HUES6 (cell line): Measurements from ENCODE around the gene CEACAM16.
"Not testable (repeated sequence)": the region's sequence is repeated elsewhere in the genome, so short reads cannot be mapped to it uniquely, and the experiment has no call there.

Experiments
- H3K27ac ChIP-seq: 2 replicates; pipeline ENCODE4 v1.7.0; 2013; ENCODE audit warnings: low read depth, mild to moderate bottlenecking, low read length, inconsistent platforms
- H3K27me3 ChIP-seq: 2 replicates; pipeline ENCODE4 v1.6.1; 2013; ENCODE audit warnings: low read length; ENCODE audit not compliant: control insufficient read depth, insufficient read depth
- H3K36me3 ChIP-seq: 2 replicates; pipeline ENCODE4 v1.6.1; 2013; ENCODE audit warnings: low read length; ENCODE audit not compliant: control insufficient read depth, insufficient read depth
- H3K4me1 ChIP-seq: 2 replicates; pipeline ENCODE4 v1.6.1; 2013; ENCODE audit warnings: low read length; ENCODE audit not compliant: control insufficient read depth, insufficient read depth
- H3K4me3 ChIP-seq: 2 replicates; pipeline ENCODE4 v1.5.1; 2013; ENCODE audit warnings: low read depth, low read length
- H3K9ac ChIP-seq: one replicate; pipeline ENCODE4 v1.6.1; 2013; ENCODE audit warnings: mild to moderate bottlenecking, low read length
- H3K9me3 ChIP-seq: 2 replicates; pipeline ENCODE4 v1.6.1; 2013; ENCODE audit warnings: low read depth, low read length; ENCODE audit not compliant: control insufficient read depth, insufficient read depth

Gene CEACAM16

DNA sequence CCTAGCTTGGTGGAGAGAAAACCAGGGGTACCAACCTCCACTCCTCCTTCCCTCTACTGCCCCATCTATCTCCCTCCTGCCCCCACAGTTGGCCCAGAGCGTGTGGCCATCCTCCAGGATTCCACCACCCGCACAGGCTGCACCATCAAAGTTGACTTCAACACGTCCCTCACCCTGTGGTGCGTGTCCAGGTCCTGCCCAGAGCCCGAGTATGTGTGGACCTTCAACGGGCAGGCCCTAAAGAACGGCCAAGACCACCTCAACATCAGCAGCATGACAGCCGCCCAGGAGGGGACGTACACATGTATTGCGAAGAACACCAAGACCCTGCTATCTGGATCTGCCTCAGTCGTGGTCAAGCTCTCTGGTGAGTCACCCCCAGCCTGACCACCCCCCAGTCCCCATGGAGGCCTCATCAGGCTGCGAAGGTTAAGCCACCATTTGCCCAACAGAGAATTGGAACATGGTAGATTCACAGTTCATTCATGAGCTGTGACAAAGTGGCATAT, 6.6 kb downstream of the CEACAM16 start:
- no peak overlapping the region for H3K27ac ChIP-seq
- no peaks in the 10 kb centered on the region for H3K27me3 ChIP-seq
- no peaks in the 10 kb centered on the region for H3K36me3 ChIP-seq
- H3K9me3 ChIP-seq, result no peaks in the 10 kb centered on the region
- H3K4me3 ChIP-seq, result no peak overlapping the region
- H3K9ac ChIP-seq, result no peak overlapping the region
- no peaks in the 10 kb centered on the region for H3K4me1 ChIP-seq

GRCh38 chr19:44706506-44707236, 7.7 kb downstream of the CEACAM16 start:
- H3K27ac ChIP-seq, result no peak overlapping the region
- no peaks in the 10 kb centered on the region for H3K36me3 ChIP-seq
- H3K9ac ChIP-seq, result no peak overlapping the region
- no peaks in the 10 kb centered on the region for H3K27me3 ChIP-seq
- H3K9me3 ChIP-seq, result no peaks in the 10 kb centered on the region
- no peaks in the 10 kb centered on the region for H3K4me1 ChIP-seq
- H3K4me3 ChIP-seq, result no peak overlapping the region

DNA sequence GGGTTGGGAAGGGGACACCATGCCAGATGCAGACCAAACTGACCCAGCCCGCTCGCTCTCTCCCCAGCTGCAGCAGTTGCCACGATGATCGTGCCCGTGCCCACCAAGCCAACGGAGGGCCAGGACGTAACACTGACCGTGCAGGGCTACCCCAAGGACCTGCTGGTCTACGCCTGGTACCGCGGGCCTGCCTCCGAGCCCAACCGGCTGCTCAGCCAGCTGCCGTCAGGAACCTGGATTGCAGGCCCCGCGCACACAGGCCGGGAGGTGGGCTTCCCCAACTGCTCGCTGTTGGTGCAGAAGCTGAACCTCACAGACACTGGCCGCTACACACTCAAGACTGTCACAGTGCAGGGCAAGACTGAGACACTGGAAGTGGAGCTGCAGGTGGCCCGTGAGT, 8.8 kb downstream of the CEACAM16 start:
- Histone ChIP-seq H3K27ac (no peak overlapping the region), H3K9me3 (no peaks in the 10 kb centered on the region), H3K36me3 (no peaks in the 10 kb centered on the region), H3K4me1 (no peaks in the 10 kb centered on the region), H3K27me3 (no peaks in the 10 kb centered on the region), H3K4me3 (no peak overlapping the region), H3K9ac (no peak overlapping the region)

GRCh38 chr19:44708940-44709339, 10.0 kb downstream of the CEACAM16 start:
- Histone ChIP-seq H3K27me3 (no peaks in the 10 kb centered on the region), H3K9me3 (no peaks in the 10 kb centered on the region), H3K9ac (no peak overlapping the region), H3K36me3 (no peaks in the 10 kb centered on the region), H3K27ac (no peak overlapping the region), H3K4me3 (no peak overlapping the region), H3K4me1 (no peaks in the 10 kb centered on the region)

DNA sequence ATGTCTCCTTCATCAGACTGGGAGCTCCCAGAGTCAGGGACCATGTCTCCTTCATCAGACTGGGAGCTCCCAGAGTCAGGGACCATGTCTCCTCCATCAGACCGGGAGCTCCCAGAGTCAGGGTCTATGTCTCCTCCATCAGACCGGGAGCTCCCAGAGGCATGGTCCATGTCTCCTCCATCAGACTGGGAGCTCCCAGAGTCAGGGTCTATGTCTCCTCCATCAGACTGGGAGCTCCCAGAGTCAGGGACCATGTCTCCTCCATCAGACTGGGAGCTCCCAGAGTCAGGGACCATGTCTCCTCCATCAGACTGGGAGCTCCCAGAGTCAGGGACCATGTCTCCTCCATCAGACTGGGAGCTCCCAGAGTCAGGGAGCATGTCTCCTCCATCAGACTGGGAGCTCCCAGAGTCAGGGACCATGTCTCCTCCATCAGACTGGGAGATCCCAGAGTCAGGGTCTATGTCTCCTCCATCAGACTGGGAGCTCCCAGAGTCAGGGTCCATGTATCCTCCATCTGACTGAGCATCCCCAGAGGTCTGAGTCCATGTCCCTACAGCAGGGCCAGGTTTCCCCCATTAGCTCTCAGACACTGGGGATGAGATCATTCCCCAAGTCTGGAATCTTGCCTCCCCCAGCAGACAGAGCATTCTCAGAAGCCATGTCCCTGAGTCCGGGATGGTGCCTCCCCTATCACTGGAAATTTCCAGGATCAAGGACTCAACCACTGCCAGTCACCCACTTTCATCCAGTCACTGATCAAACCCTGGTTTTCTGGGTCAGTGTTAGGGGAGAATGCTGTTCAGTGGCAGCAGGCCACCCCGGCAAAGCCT, 10.7 kb downstream of the CEACAM16 start:
- H3K27me3 ChIP-seq, H3K4me1 ChIP-seq, H3K36me3 ChIP-seq, H3K9ac ChIP-seq, H3K27ac ChIP-seq, H3K9me3 ChIP-seq, H3K4me3 ChIP-seq: not testable (repeated sequence)

DNA sequence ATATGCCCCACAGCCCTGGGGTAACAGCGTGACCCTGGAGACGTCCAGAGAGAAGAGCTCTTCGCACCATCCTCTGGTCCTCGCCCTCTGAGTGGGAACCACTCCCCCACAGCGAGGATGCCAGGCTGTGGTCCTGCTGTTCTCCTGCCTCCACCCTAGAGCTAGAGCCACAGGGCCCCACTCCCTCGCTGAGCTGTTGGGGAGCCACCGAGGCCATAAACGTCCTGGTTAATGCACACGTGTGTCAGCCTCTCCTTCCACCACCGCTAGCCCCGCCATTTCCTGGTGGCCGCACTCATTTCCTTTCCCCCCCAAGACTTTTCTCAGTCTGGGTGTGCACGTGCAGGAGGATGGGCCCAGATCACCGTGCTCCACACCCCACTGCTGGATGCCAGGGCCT, 11.5 kb downstream of the CEACAM16 start:
- H3K4me3 ChIP-seq, result no peak overlapping the region
- no peaks in the 10 kb centered on the region for H3K27me3 ChIP-seq
- no peak overlapping the region for H3K9ac ChIP-seq
- H3K4me1 ChIP-seq, result no peaks in the 10 kb centered on the region
- H3K27ac ChIP-seq, result no peak overlapping the region
- H3K9me3 ChIP-seq, result peaks cover 11% of the 10 kb centered on the region
- no peaks in the 10 kb centered on the region for H3K36me3 ChIP-seq

DNA sequence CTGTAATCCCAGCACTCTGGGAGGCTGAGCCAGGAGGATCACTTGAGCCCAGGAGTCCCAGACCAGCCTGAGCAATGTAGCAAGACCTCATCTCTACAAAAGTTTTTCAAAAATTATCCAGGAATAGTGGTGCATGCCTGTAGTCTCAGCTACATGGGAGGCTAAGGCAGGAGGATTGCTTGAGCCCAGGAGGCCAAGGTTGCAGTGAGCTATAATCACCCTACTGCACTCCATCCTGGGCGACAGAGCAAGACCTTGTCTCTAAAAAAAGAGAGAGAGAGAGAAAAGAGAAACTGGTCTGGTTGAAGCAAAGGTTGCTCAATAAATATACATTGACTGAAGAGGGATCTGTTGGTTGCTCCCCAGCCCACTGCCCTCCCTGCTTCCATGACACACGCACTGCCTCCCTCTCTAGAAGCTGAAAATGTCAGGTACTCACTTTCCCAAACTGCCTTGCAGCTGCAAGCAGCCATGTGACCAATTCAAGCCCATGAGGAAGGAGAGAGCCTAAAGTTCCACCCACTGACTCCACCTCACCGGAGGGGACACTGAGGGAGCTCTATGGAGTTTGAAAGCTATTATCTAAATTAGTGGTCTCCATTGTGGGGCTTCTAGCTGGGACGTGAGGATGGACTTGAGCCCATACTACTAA, 14.0 kb downstream of the CEACAM16 start:
- no peak overlapping the region for H3K9ac ChIP-seq
- H3K4me1 ChIP-seq, result no peaks in the 10 kb centered on the region
- peaks cover 17% of the 10 kb centered on the region for H3K9me3 ChIP-seq
- no peak overlapping the region for H3K4me3 ChIP-seq
- H3K27ac ChIP-seq, result no peak overlapping the region
- H3K27me3 ChIP-seq, result no peaks in the 10 kb centered on the region
- H3K36me3 ChIP-seq, result no peaks in the 10 kb centered on the region

DNA sequence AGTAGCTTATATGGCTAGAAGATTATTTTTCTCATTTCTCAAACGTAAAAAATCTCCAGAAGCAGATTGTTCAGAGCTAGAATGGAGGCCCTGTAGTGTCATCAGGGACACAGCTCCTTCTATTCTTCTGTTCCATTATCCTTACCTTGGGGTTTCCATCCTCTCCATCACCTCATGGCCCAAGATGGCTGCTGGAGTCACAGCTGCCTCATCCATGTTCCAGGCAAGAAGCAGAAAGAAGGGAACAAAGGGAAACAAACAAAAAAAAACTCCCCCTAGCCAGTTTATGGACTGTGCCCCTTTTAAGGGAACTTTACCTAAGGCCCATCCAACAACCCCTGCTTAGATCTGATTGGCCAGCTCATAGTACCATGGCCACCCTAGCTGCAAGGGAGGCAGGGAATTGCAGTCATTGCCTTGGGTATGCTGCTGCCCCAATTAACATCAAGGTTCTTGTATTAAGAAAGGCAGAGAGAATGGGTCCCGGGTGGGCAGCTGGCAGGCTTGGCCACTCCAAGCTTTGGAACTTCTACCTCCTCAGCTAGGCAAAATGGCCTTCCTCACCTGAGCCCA, 15.7 kb downstream of the CEACAM16 start:
- H3K27ac ChIP-seq, result no peak overlapping the region
- H3K27me3 ChIP-seq, result no peaks in the 10 kb centered on the region
- no peak overlapping the region for H3K9ac ChIP-seq
- H3K9me3 ChIP-seq, result peaks cover 17% of the 10 kb centered on the region
- no peak overlapping the region for H3K4me3 ChIP-seq
- no peaks in the 10 kb centered on the region for H3K36me3 ChIP-seq
- peaks cover 12% of the 10 kb centered on the region for H3K4me1 ChIP-seq

GRCh38 chr19:44717603-44718002, 18.7 kb downstream of the CEACAM16 start:
- H3K4me1 ChIP-seq, result peaks cover 15% of the 10 kb centered on the region
- no peak overlapping the region for H3K27ac ChIP-seq
- H3K4me3 ChIP-seq, result no peak overlapping the region
- H3K9me3 ChIP-seq, result peaks cover 17% of the 10 kb centered on the region
- no peaks in the 10 kb centered on the region for H3K27me3 ChIP-seq
- no peak overlapping the region for H3K9ac ChIP-seq
- H3K36me3 ChIP-seq, result no peaks in the 10 kb centered on the region

DNA sequence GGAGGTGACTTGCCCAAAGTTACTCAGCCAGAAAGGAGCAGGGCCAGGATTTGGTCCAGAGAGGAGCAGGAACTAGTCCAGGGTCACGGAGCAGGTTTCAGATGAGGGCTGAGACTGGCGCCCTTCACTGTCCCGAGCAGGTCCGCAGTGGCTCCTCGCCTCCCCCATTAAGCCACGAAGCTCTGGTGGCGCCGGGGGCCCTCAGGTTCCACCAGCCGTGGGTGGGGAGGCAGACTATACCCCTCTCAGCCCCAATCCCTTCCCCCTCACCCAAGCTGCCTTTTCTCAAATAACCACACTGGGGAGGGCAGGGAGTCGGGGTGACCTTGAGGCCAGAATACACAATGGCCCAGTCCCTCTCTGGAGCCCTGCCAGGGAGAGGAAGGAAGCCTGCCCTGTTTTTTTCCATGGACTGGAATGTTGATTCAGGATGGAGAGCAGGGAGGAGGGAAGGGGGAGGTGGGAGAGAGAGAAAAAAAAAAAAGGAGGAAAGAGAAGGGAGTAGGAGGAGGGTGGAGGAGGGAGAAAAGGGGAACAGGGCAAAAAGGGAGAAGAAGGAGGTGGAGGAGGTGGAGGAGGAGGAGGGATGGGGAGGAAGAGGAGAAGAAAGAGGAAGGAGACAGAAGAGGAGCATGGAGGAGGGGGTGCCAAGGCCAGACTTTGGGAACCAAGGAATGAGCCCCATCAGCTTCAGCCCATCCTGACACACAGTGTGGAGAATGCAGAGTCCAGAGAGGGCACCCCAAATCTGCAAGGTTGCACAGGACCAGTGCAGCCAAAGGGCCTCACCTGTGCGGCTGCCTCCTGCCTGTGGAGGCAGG, 19.7 kb downstream of the CEACAM16 start:
- H3K36me3 ChIP-seq, result no peaks in the 10 kb centered on the region
- H3K4me3 ChIP-seq, result peak overlapping the region; percentile 33; the same call in 1 of the 2 replicates
- peak overlapping the region; percentile 79 for H3K9ac ChIP-seq
- peak overlapping the region; percentile 89; the same call in 1 of the 2 replicates for H3K27ac ChIP-seq
- H3K27me3 ChIP-seq, result no peaks in the 10 kb centered on the region
- H3K9me3 ChIP-seq, result peaks cover 17% of the 10 kb centered on the region
- H3K4me1 ChIP-seq, result peaks cover 15% of the 10 kb centered on the region
